Measurements from ENCODE around the gene ADAMTS15.

Gene ADAMTS15

GRCh38 chr11:130448416-130449309, at the start of gene ADAMTS15:
TSS of gene ADAMTS15 (plus strand) at chr11:130448645. CDS start at chr11:130448974, 329 bp downstream.
- TF ChIP-seq CTCF (IDR thresholded peaks at IDR 0.05; ENCODE audit: borderline replicate concordance, control extremely low read depth, extremely low read depth, insufficient read depth, missing control alignments) = no peak
- in situ Hi-C loops (cut with MboI; ENCODE audit: low sequenced_read_pairs, unreplicated experiment) = no loop called here
- DNase-seq (ENCODE audit: low spot score) = peak; percentile 73

- no peak for TF ChIP-seq CTCF (IDR thresholded peaks at IDR 0.05; ENCODE audit: borderline replicate concordance, control extremely low read depth, extremely low read depth, insufficient read depth, missing control alignments)
- in situ Hi-C loops (cut with MboI; ENCODE audit: low sequenced_read_pairs, unreplicated experiment) = no loop called here
- no peak for DNase-seq (ENCODE audit: low spot score)
These were observed 49.2 kb upstream of the ADAMTS15 start for GRCh38 chr11:130399196-130399595.

GRCh38 chr11:130400781-130401483, 47.5 kb upstream of the ADAMTS15 start:
- no peak for TF ChIP-seq CTCF (IDR thresholded peaks at IDR 0.05; ENCODE audit: borderline replicate concordance, control extremely low read depth, extremely low read depth, insufficient read depth, missing control alignments)
- no peak for DNase-seq (ENCODE audit: low spot score)
- in situ Hi-C loops (cut with MboI; ENCODE audit: low sequenced_read_pairs, unreplicated experiment) = loop anchor here (25.0 kb wide), 1 partner anchor 464 kb away; no protein-coding TSS in a partner anchor

GRCh38 chr11:130402570-130402969, 45.9 kb upstream of the ADAMTS15 start:
- TF ChIP-seq CTCF (IDR thresholded peaks at IDR 0.05; ENCODE audit: borderline replicate concordance, control extremely low read depth, extremely low read depth, insufficient read depth, missing control alignments) = no peak
- no peak for DNase-seq (ENCODE audit: low spot score)
- in situ Hi-C loops (cut with MboI; ENCODE audit: low sequenced_read_pairs, unreplicated experiment) = loop anchor here (25.0 kb wide), 1 partner anchor 465 kb away; no protein-coding TSS in a partner anchor

- in situ Hi-C loops (cut with MboI; ENCODE audit: low sequenced_read_pairs, unreplicated experiment) = loop anchor here (25.0 kb wide), 1 partner anchor 466 kb away; no protein-coding TSS in a partner anchor
- no peak for DNase-seq (ENCODE audit: low spot score)
- TF ChIP-seq CTCF (IDR thresholded peaks at IDR 0.05; ENCODE audit: borderline replicate concordance, control extremely low read depth, extremely low read depth, insufficient read depth, missing control alignments) = no peak
These were observed 45.1 kb upstream of the ADAMTS15 start for GRCh38 chr11:130403271-130403804.

- TF ChIP-seq CTCF (IDR thresholded peaks at IDR 0.05; ENCODE audit: borderline replicate concordance, control extremely low read depth, extremely low read depth, insufficient read depth, missing control alignments) = no peak
- DNase-seq (ENCODE audit: low spot score) = no peak
- in situ Hi-C loops (cut with MboI; ENCODE audit: low sequenced_read_pairs, unreplicated experiment) = loop anchor here (25.0 kb wide), 1 partner anchor 467 kb away; no protein-coding TSS in a partner anchor
These were observed 44.5 kb upstream of the ADAMTS15 start for GRCh38 chr11:130403967-130404366.

Data from GM13976 (cell line).